Measurements from ENCODE around the gene FBXL19.

DNA sequence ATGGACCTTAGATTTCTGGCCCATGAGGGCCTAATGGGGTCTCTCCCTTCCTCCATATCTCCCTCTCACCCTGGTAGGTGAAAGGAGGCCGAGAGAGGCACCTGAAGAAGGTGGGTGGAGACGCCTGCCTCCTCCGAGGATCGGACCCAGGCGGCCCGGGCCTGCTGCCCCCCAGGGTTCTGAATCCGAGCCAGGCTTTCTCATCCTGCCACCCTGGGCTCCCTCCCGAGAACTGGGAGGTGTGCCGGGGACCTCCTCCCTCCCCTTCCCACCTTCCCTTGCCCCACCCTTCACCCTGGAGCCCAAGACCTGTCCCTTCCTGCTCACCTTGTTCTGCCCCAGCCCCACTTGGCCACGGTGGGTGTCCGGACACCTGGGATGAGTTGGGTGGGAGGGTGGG is 5.0 kb downstream of the FBXL19 start:
- no peak for TF ChIP-seq CTCF (IDR thresholded peaks at IDR 0.05; ENCODE audit: poor library complexity)
- no peak for TF ChIP-seq EZH2 (IDR thresholded peaks at IDR 0.05; ENCODE audit: borderline replicate concordance)
- no peak for TF ChIP-seq EZH2phosphoT487 (IDR thresholded peaks at IDR 0.05; ENCODE audit: low read depth, severe bottlenecking, unreplicated experiment)

All from hepatocyte (in vitro differentiated cells).